OCI-LY3 (cell line): Measurements from ENCODE around the gene ZFAND2A.

Experiments
- H2AFZ ChIP-seq: fragments of 200-600, 300-600 bp; shearing (Covaris generic); 2 replicates; pipeline ENCODE4 v1.6.0; 2014; ENCODE audit warnings: antibody characterized with exemption, low read depth, low read length
- H3K27ac ChIP-seq: fragments of 200-600, 300-600 bp; sonication (generic); 2 replicates; pipeline ENCODE4 v1.5.1; 2014; ENCODE audit warnings: mild to moderate bottlenecking, low read length, moderate library complexity, mixed read lengths
- H3K27me3 ChIP-seq: fragments of 200-600, 300-600 bp; sonication (generic); 2 replicates; pipeline ENCODE4 v1.6.1; 2014; ENCODE audit warnings: low read depth, low read length, mixed read lengths
- H3K36me3 ChIP-seq: fragments of 200-600, 300-600 bp; sonication (generic); replicated peaks from 2 replicates; pipeline ENCODE3; 2014; ENCODE audit warnings: low read depth, low read length, mixed read lengths
- H3K4me1 ChIP-seq: fragments of 300-600, 200-600 bp; sonication (generic); 2 replicates; pipeline ENCODE4 v1.6.1; 2014; ENCODE audit warnings: low read length, mixed read lengths
- H3K4me2 ChIP-seq: fragments of 200-600, 300-600 bp; sonication (generic); 2 replicates; pipeline ENCODE4 v1.6.1; 2014; ENCODE audit warnings: low read length, mixed read lengths
- H3K4me3 ChIP-seq: fragments of 300-600, 200-600 bp; sonication (generic); 2 replicates; pipeline ENCODE4 v1.5.1; 2014; ENCODE audit warnings: antibody characterized with exemption, mild to moderate bottlenecking, low read length, moderate library complexity
- H3K79me2 ChIP-seq: fragments of 300-600, 200-600 bp; shearing (Covaris generic); 2 replicates; pipeline ENCODE4 v1.6.1; 2014; ENCODE audit warnings: mild to moderate bottlenecking, low read length, mixed read lengths
- H3K9ac ChIP-seq: fragments of 300-600, 200-600 bp; shearing (Covaris generic); 2 replicates; pipeline ENCODE4 v1.6.0; 2014; ENCODE audit warnings: mild to moderate bottlenecking, low read length, moderate library complexity
- H3K9me3 ChIP-seq: fragments of 200-600, 300-600 bp; shearing (Covaris generic); 2 replicates; pipeline ENCODE4 v1.6.1; 2014; ENCODE audit warnings: low read length, mixed read lengths; ENCODE audit not compliant: insufficient read depth
- H4K20me1 ChIP-seq: fragments of 200-600, 300-600 bp; sonication (generic); 2 replicates; pipeline ENCODE4 v1.6.1; 2016; ENCODE audit warnings: low read length, mixed read lengths; ENCODE audit not compliant: insufficient read depth
- CTCF ChIP-seq: fragments of 200-600, 300-600 bp; sonication (generic); IDR thresholded peaks from 2 replicates; pipeline ENCODE4 v1.5.1; 2014; ENCODE audit warnings: antibody characterized with exemption, low read length, low read depth
- EZH2phosphoT487 ChIP-seq: fragments of 200-600 bp; shearing (Covaris generic); IDR thresholded peaks from 2 replicates; pipeline ENCODE4 v1.6.1; 2018; ENCODE audit warnings: antibody characterized with exemption, mixed run types, low read depth

The ZFAND2A gene

GRCh38 chr7:1127001-1127400 lies 33.0 kb downstream of the ZFAND2A start:
- no peak overlapping the region for H3K9ac ChIP-seq
- no peaks in the 10 kb centered on the region for H3K36me3 ChIP-seq
- H3K4me1 ChIP-seq: no peaks in the 10 kb centered on the region
- H3K9me3 ChIP-seq: no peaks in the 10 kb centered on the region
- H2AFZ ChIP-seq: no peak overlapping the region
- no peak overlapping the region for H3K4me2 ChIP-seq
- H4K20me1 ChIP-seq: no peaks in the 10 kb centered on the region
- H3K27me3 ChIP-seq: no peaks in the 10 kb centered on the region
- TF ChIP-seq EZH2phosphoT487 (no peak), CTCF (no peak)
- peaks cover 2% of the 10 kb centered on the region for H3K79me2 ChIP-seq
- H3K4me3 ChIP-seq: no peak overlapping the region
- no peak overlapping the region for H3K27ac ChIP-seq

- no peak overlapping the region for H3K4me3 ChIP-seq
- TF ChIP-seq EZH2phosphoT487 (no peak), CTCF (no peak)
- no peaks in the 10 kb centered on the region for H4K20me1 ChIP-seq
These were observed 34.4 kb downstream of the ZFAND2A start for GRCh38 chr7:1125603-1125969.

GRCh38 chr7:1124816-1125602 lies 35.0 kb downstream of the ZFAND2A start:
- Histone ChIP-seq H3K9ac (no peak overlapping the region), H3K4me2 (no peak overlapping the region)
- TF ChIP-seq EZH2phosphoT487 (no peak), CTCF (no peak)

More at GRCh38 chr7:1125603-1125969, 34.4 kb downstream of the ZFAND2A start:
- Histone ChIP-seq H3K36me3 (no peaks in the 10 kb centered on the region), H3K79me2 (peaks cover 9% of the 10 kb centered on the region; the same call in 1 of the 2 replicates), H3K9ac (no peak overlapping the region), H3K27ac (no peak overlapping the region), H3K9me3 (no peaks in the 10 kb centered on the region), H3K4me1 (no peaks in the 10 kb centered on the region), H2AFZ (no peak overlapping the region), H3K4me2 (no peak overlapping the region), H3K27me3 (no peaks in the 10 kb centered on the region)

GRCh38 chr7:1124164-1124563 lies 35.8 kb downstream of the ZFAND2A start:
- Histone ChIP-seq H3K9me3 (no peaks in the 10 kb centered on the region), H3K36me3 (no peaks in the 10 kb centered on the region), H3K9ac (no peak overlapping the region), H4K20me1 (no peaks in the 10 kb centered on the region), H3K79me2 (peaks cover 9% of the 10 kb centered on the region; the same call in 1 of the 2 replicates), H2AFZ (no peak overlapping the region), H3K4me1 (no peaks in the 10 kb centered on the region), H3K27ac (no peak overlapping the region), H3K4me2 (no peak overlapping the region), H3K27me3 (no peaks in the 10 kb centered on the region), H3K4me3 (no peak overlapping the region)
- TF ChIP-seq CTCF: no peak
- no peak for TF ChIP-seq EZH2phosphoT487

More at GRCh38 chr7:1124816-1125602, 35.0 kb downstream of the ZFAND2A start:
- peaks cover 9% of the 10 kb centered on the region; the same call in 1 of the 2 replicates for H3K79me2 ChIP-seq
- no peaks in the 10 kb centered on the region for H3K9me3 ChIP-seq
- H3K27me3 ChIP-seq: no peaks in the 10 kb centered on the region
- no peak overlapping the region for H2AFZ ChIP-seq
- no peaks in the 10 kb centered on the region for H3K36me3 ChIP-seq
- H4K20me1 ChIP-seq: no peaks in the 10 kb centered on the region
- H3K27ac ChIP-seq: no peak overlapping the region
- H3K4me1 ChIP-seq: no peaks in the 10 kb centered on the region
- no peak overlapping the region for H3K4me3 ChIP-seq
